Measurements from ENCODE around the gene SHISA2. TPM values are rescaled to one million over a fixed set of nuclear protein-coding genes. Genes with fewer than 3 reads are reported as not detected.

The SHISA2 gene
- polyA plus RNA-seq, 2 of the 4 experiments (the other 2 are of a cell fraction): not detected

DNA sequence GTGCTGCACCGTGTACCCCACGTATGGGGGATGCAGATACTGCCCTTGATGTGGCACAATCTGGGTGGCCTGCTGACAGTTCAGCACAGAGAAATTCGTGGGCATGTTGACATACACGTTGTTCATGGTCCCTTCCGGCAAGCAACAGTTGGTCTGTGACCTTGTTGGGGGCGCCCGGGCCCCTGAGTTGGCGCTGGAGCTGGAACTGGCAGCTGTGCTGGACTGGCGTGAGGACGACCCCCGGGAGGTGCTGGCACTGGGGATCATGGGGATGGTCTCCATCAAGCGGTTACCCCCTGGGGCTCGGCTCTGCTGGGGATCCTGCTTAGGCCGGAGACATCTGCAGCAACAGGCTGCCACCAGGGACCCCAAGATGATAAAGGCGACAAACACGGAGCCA is 5.2 kb downstream of the SHISA2 start:
- Histone ChIP-seq H3K4me2 (no peak overlapping the region), H3K4me1 (no peaks in the 10 kb centered on the region), H3K27ac (no peak overlapping the region), H3K4me3 (no peak overlapping the region), H3K9me3 (no peaks in the 10 kb centered on the region)
- no peak for DNase-seq (ENCODE audit: low read depth in 1 of 2, low spot score in 1 of 2)
- 48% methylated on average over 4 of the region's 16 CpGs for WGBS (ENCODE audit: missing lambda C conversion rate)
- no peak for TF ChIP-seq CEBPB (IDR thresholded peaks at IDR 0.05)
- no peak for TF ChIP-seq EHF (CRISPR knock-in tag; IDR thresholded peaks at IDR 0.05)
- no peak for TF ChIP-seq CHD2 (IDR thresholded peaks at IDR 0.05; ENCODE audit: low read length, partially characterized antibody)
- TF ChIP-seq EP300 (IDR thresholded peaks at IDR 0.05): no peak
- TF ChIP-seq HEYL (CRISPR knock-in tag; IDR thresholded peaks at IDR 0.05): no peak
- TF ChIP-seq RNF2 (IDR thresholded peaks at IDR 0.05; ENCODE audit: borderline replicate concordance, low read depth): no peak
- TF ChIP-seq POLR2AphosphoS2 (conservative IDR thresholded peaks at IDR 0.05; ENCODE audit: low read length): no peak
- no peak for TF ChIP-seq ZNF302 (CRISPR knock-in tag; IDR thresholded peaks at IDR 0.05)
- TF ChIP-seq KDM1A (IDR thresholded peaks at IDR 0.05; ENCODE audit: low read depth): no peak
- TF ChIP-seq, protein P1, sequence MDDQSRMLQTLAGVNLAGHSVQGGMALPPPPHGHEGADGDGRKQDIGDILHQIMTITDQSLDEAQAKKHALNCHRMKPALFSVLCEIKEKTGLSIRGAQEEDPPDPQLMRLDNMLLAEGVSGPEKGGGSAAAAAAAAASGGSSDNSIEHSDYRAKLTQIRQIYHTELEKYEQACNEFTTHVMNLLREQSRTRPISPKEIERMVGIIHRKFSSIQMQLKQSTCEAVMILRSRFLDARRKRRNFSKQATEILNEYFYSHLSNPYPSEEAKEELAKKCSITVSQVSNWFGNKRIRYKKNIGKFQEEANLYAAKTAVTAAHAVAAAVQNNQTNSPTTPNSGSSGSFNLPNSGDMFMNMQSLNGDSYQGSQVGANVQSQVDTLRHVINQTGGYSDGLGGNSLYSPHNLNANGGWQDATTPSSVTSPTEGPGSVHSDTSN (IDR thresholded peaks at IDR 0.05): no peak
- TF ChIP-seq NPAS2 (CRISPR knock-in tag; IDR thresholded peaks at IDR 0.05; ENCODE audit: borderline replicate concordance): no peak
- TF ChIP-seq, protein P2, sequence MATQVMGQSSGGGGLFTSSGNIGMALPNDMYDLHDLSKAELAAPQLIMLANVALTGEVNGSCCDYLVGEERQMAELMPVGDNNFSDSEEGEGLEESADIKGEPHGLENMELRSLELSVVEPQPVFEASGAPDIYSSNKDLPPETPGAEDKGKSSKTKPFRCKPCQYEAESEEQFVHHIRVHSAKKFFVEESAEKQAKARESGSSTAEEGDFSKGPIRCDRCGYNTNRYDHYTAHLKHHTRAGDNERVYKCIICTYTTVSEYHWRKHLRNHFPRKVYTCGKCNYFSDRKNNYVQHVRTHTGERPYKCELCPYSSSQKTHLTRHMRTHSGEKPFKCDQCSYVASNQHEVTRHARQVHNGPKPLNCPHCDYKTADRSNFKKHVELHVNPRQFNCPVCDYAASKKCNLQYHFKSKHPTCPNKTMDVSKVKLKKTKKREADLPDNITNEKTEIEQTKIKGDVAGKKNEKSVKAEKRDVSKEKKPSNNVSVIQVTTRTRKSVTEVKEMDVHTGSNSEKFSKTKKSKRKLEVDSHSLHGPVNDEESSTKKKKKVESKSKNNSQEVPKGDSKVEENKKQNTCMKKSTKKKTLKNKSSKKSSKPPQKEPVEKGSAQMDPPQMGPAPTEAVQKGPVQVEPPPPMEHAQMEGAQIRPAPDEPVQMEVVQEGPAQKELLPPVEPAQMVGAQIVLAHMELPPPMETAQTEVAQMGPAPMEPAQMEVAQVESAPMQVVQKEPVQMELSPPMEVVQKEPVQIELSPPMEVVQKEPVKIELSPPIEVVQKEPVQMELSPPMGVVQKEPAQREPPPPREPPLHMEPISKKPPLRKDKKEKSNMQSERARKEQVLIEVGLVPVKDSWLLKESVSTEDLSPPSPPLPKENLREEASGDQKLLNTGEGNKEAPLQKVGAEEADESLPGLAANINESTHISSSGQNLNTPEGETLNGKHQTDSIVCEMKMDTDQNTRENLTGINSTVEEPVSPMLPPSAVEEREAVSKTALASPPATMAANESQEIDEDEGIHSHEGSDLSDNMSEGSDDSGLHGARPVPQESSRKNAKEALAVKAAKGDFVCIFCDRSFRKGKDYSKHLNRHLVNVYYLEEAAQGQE (IDR thresholded peaks at IDR 0.05): no peak
- TF ChIP-seq RAD21 (conservative IDR thresholded peaks at IDR 0.05 in 1 of 2, IDR thresholded peaks at IDR 0.05 in 1 of 2): no peak
- TF ChIP-seq JUN (IDR thresholded peaks at IDR 0.05): no peak
- no peak for TF ChIP-seq ZSCAN20 (CRISPR knock-in tag; IDR thresholded peaks at IDR 0.05)
- TF ChIP-seq NFE2L2 (conservative IDR thresholded peaks at IDR 0.05; ENCODE audit: low read length): no peak
- TF ChIP-seq EHMT2 (IDR thresholded peaks at IDR 0.05; ENCODE audit: low read depth): no peak
- no peak for TF ChIP-seq TP53 (CRISPR knock-in tag; IDR thresholded peaks at IDR 0.05)
- no peak for ATAC-seq
- POLR2A ChIA-PET: no interaction called here
- CTCF ChIA-PET: no interaction called here
- FAIRE-seq: no peak

DNA sequence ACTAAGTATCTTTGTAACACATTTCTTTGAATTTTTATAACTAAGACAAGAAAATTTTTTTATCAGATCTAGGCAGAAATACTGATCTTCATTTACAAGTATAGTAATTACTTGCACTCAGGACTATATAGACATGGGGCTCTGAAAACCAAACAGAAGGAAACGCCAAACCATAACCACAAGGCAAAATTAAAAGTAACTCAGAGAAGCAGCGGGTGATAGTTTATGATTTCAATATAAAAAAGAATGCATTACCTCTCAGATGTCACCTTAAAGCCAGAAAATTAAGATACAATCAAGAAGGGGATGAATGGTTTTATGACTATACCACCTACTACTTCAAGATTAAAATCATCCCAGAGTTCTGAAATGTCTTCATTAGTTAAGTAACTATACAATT is 6.7 kb downstream of the SHISA2 start:
- Histone ChIP-seq H3K4me3 (no peak overlapping the region), H3K27ac (no peak overlapping the region), H3K4me2 (no peak overlapping the region), H3K4me1 (no peaks in the 10 kb centered on the region), H3K9me3 (no peaks in the 10 kb centered on the region)
- CTCF ChIA-PET: no interaction called here
- ATAC-seq (no peak), FAIRE-seq (no peak), DNase-seq (ENCODE audit: low read depth in 1 of 2, low spot score in 1 of 2) (no peak)
- TF ChIP-seq BHLHE40 (IDR thresholded peaks at IDR 0.05; ENCODE audit: low read depth, low read length): no peak
- no peak for TF ChIP-seq FOXS1 (CRISPR knock-in tag; IDR thresholded peaks at IDR 0.05)
- no peak for TF ChIP-seq EHMT2 (IDR thresholded peaks at IDR 0.05; ENCODE audit: low read depth)
- no peak for TF ChIP-seq CBX2 (IDR thresholded peaks at IDR 0.05; ENCODE audit: borderline replicate concordance, low read depth)
- TF ChIP-seq ZC3H11A (IDR thresholded peaks at IDR 0.05): no peak
- TF ChIP-seq NFE2L2 (conservative IDR thresholded peaks at IDR 0.05; ENCODE audit: low read length): no peak
- no peak for TF ChIP-seq JUN (IDR thresholded peaks at IDR 0.05)
- TF ChIP-seq, protein P3, sequence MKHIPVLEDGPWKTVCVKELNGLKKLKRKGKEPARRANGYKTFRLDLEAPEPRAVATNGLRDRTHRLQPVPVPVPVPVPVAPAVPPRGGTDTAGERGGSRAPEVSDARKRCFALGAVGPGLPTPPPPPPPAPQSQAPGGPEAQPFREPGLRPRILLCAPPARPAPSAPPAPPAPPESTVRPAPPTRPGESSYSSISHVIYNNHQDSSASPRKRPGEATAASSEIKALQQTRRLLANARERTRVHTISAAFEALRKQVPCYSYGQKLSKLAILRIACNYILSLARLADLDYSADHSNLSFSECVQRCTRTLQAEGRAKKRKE (CRISPR knock-in tag; IDR thresholded peaks at IDR 0.05; ENCODE audit: low read depth): no peak
- TF ChIP-seq HOXB5 (CRISPR knock-in tag; IDR thresholded peaks at IDR 0.05): no peak
- POLR2A ChIA-PET: no interaction called here
- WGBS (ENCODE audit: missing lambda C conversion rate): 20% methylated on average over 2 of the region's 2 CpGs
